ENCODE results near the gene LDLRAD4.

The LDLRAD4 gene

GRCh38 chr18:13265911-13266217, 47.3 kb downstream of the LDLRAD4 start:
- DNase-seq (ENCODE audit: low read depth): no peak

DNA sequence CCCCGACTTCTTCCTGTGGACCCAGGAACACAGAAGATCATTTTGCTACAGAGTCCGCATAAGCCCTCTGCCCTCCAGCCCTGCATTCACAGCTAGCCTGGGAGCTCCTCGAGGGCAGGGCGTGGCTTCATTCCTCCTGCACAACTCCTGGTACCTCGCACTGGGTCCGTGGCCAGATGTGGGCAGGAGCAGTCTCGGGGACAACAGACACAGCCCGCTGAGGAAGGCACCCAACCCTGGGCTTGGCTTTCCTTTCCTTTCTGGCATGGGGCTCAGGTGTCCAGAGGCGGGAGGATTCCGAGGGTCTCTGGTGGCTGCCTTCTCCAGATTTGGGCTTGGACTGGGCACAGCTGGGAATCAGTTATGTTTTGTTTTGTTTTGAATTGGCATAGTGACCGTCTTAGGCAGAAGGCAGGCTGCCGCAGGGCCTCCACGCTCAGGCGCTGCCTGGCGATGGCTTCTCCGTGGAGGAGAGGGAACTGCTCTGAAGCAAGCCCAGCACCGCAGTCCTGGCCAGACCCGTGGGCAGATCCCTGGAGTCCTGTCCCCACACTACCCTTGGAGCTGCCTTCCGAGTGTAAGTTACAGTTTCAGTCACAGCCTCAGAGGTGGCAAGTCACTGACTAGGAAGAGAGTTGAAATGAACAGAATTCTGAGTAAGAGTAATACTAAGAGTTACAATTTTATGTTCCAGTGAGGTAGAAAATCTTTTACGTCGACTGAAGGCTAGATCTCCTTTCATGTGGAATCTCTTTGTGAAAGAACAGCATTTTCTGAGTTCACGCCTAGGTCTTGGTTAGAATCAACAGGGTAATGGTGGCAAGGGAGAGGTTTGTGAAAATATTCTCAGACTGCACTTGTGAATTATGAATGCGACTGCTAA, 47.9 kb downstream of the LDLRAD4 start:
- no peak for DNase-seq (ENCODE audit: low read depth)

DNA sequence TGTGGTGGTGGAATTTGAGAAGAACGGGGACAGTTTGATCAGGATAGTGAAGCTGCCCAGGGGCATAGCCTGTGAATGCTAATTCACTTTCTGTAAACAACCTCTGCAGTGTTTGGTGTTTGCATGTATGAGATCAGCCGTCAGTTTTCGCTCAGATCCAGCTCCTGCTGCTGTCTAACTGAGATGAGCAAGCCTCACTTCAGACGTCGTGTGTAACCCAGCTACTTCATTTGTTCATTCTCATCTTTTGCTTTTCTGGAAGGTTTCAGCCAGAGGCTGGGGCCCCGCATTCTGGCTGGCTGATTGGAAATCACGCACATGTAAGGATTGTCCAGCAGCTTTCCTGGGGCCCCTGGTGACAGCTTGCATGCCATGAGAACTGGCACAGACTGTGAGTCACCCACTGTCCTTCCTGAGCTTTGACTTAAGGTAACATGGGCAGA, 48.9 kb downstream of the LDLRAD4 start:
- no peak for DNase-seq (ENCODE audit: low read depth)

DNA sequence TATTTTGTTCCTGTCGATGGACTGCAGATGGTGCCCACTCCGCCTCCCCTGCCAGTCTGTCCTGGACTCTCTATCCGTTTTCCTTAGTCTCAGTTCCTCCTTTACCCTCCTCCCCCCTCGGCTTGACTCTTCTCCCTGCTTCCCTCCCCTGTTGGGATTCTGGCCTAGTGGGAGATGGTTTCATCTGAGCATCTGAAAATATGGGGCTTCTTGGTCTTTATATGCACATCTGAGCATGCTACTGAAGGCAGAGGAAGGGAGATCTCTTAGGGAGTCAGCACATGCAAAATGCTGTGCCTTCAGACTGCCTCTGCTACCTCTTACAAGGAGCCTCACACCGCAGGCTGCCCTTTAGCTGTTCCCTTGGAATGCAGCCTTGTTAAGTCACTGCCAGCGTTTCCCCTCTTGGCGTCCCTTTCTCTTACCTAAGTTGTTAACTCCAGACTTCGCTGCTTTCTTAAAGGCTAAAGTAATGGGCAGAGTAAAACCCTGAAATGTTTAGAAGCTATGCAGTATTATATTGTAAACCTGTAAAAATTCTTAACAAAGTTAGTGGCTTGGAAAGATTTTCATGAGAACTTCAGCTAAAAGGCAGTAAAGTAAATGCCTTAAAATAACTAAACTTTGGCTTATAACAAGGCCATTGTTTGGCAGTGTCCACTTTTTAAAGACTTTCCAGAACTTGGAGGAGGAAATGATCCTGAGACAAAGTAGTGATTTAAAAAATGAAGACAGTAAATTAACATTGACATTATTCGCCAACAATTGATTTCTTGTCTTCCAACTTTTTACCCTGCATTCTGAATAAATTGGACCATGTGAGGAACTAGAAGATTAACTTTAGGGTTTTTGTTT, 49.8 kb downstream of the LDLRAD4 start:
- DNase-seq (ENCODE audit: low read depth): no peak

DNA sequence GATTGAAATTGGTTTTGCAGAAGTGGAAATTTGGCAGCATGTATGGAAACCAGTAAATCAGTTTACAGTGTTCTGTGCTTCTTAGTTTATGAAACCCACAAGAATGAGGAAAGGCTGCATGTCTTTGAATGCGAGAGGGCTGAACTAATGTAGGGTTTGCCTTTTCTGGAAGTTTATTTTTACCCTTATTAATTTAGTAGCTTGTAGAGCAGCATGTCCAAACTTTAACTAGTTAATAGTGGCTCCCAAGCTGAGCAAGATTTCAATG, 50.4 kb downstream of the LDLRAD4 start:
- DNase-seq (ENCODE audit: low read depth): no peak

DNA sequence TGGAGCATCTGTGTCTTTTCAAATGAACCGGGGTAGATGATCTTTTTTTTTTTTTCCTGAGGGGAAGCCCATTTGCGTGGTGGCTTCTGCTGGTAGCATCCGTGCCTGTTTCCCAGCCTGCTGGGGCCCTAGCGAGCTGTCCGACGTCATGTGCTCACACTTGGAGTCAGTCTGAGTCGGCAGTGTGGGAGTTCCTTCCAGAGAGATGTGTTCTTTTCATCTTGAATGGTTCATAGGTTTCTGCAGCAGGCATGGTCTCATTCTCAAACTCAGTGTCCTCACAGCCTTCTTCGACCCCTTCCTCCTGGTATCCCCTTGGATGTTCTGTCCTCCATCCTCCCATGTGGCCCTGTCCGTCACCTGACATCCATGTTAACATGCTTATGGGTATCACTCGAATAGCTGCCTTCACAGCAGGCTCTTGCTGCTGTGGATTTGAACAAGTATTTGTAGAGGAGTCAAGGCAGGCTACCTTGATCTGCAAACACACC, 51.0 kb downstream of the LDLRAD4 start:
- DNase-seq (ENCODE audit: low read depth): no peak

DNA sequence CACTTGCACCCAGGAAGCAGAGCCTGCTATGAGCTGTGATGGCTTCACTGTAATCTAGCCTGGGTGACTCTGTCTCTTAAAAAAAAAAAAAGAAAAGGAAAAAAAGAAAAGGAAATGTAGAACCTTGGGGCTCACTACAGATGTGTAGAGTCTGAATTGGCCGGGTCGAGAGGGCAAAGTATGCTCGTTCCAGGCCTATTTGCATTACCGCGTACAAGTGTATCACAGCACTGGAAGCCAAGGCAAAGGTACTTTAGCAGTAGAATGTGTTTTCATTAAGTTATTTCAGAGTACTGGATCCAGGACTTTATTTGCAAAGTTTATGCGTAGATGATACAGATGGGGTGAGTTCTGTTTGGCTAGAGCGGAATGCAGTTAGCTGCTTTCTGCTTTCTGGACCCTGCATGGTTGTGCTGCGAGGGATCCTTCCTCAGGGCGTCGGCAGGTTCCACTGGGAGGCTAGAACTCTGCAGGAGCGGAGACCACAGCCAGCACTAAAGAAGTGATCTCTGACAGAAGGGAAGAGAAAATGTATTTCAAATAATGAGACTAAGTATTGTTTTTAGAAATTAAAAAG, 51.8 kb downstream of the LDLRAD4 start:
- DNase-seq (ENCODE audit: low read depth): no peak

GRCh38 chr18:13271302-13271911, 52.8 kb downstream of the LDLRAD4 start:
- DNase-seq (ENCODE audit: low read depth): no peak

DNA sequence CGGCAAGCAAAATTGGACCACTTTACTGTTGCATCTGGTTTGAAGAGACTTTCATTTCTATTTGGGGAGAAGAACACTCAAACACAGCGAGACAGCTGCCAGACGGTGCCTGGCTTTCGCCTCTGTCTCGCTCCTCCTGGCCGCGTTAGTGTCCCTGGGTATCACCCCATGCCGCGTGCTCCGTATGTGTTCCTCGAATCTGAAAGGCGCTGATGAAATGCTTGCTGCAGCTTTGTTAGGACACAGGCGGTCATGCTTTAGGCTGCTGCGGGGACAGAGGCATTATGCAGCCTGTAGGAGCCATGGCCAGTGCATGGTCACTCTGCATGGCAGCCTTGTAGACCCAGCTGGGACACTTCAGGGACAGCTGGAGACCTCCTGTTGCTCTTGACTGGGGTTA, 53.9 kb downstream of the LDLRAD4 start:
- DNase-seq (ENCODE audit: low read depth): no peak

DNA sequence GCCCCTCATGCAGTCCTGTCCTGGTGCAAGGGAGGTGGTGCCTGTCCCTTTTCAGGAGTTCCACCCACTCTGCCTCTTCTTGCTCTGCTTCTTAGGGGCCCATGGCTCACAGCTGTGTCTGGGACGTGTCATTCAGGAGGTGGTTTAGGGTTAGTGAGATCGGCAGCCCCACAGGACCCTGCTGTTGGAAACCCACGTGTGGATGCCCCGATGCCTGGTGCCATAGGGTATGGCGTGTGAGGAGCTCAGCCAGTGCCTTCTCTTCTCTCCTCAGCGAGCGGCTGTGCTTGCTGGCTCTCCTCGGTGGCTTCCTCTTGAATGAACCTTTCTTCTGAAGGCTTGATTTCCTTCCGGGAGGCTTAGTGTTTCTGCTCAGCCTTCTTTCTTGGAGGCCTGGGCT, 55.2 kb downstream of the LDLRAD4 start:
- DNase-seq (ENCODE audit: low read depth): no peak

DNA sequence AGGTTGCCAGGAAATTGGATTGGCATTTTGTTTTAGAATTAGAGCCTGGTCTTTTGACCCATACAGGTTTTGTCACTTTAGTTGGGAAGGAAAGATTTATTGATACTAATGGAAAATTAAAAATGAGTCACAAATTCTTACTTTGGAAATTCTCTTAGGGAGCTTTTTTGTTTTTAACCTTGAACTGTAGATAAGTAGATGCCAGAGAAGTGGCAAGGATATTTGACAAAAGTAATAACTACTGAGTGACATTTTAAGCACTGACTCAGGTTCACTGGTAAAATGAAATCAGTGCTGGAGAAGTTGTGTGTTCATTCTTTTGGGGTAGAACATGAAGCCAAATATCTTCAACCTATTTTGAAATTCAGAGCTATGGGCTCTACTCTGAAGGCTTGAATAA, 56.5 kb downstream of the LDLRAD4 start:
- no peak for DNase-seq (ENCODE audit: low read depth)

DNA sequence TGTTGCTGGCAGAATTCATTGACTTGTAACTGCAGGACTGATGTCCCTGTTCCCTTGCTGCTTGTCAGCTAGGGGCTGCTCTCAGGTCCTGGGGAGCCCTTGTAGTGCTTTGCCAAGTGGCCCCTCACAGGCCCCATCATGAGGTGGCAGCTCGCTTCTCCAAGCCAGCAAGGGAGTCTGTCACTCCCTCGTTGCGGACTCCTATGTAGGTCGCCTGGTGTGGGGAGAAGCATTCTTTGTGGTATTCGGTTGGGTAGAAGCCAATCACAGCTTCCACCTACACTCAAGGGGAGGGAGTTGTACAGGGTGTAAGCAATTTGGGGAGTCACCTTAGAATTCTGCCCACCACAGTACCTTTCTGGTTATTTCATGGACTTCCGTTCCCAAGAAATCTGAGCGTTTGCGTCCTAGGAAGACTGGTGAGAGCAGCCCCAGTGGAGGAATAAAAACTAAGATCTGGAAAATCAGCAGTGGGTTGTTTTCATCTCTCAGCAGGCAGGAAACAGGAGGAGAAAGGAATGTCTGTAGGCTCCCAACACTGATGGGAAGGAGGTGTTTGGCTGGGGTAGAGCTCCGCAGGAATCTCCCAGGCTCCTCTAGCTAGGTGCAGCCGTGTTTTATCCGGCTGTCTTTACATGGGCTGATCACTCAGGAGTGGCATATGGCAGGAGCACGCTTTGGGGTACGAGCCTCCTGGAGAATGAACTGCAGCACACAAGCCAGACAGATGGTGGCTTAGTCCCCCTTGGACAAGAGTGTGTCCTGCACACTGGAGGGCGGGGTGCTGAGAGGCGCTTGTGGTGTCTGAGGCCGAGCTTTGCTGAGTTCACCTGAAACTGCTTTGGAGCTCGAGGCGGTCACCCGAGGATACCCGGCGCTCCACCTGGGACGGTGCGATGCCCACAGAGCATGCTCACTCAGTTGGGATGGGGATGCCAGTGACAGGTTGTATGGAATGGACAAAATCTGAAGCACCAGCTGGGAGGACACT, 58.3 kb downstream of the LDLRAD4 start:
- DNase-seq (ENCODE audit: low read depth): no peak

GRCh38 chr18:13278062-13278630, 59.6 kb downstream of the LDLRAD4 start:
- DNase-seq (ENCODE audit: low read depth): no peak

DNA sequence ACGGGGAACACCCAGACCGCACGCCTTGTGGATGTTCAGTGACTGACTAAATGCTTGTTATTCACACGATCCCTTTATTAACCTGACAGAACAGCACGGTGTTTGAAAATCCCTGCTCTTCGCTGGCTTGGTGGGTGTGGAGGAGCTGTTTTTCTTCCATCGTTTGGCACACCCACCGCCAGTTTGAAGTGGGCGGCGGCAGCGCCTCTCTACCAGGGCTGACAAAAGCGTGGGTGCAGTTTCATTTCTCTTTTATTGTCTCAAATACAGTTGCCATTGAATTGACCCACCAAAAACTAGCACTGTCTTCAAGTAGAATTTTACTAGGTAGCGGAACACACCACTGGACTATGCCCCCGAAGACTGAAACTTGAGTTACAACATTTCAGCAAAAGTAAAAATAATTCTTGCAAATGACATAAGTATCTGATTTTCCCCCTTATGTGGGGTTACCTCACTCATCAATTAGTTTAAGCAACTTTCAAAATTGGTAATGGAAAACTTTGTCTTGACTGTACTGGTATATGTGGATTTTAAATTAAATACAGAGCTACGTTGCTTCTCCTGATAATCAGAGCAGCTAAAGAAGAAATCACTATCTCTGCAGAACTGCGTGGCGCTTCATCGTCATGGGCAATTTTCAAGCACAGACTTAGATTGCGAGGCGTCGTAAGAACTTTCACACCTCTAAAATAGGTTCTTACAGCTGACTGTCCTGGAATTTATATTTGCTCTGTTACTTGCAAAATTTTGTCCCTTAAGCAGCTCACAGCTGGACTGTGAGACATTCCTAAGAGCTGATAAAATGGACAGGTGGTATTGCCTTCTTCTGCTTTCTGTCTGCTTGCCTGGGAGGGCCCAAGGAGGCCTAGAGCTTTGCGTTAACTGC, 60.9 kb downstream of the LDLRAD4 start:
- DNase-seq (ENCODE audit: low read depth): no peak

DNA sequence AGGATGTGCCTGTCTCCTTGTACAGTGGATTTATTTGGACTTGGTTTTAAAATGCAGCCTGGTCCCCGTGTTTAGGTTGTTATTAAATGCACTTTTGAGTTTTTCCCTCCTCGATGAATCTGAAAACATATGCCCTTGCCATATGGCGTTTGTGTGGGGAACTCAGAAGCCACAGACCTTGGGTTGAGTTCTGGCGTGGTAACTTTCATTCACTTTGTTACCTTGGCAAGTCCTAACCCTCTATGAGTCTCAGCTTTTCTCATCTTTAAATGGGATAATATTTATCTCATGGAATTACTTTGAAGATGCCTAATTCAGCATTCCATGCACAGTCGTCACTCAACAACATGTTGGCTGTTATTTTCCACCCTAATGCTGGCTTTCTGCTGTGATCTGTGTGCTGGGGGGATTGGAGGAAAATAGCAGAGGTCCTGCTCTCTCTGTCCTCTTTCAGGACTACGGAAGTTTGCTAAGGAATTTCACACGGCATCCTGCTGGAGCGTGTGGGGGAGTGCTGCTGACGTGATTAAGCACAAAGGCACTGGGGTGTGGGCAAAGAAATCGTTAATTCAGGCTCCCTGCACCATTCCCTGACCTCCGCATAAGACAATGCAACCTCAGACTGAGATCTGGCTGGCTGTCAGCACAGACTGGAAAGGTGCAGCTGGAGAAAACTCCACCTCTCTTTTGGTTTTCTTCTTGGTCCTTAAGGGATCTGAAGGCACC, 61.7 kb downstream of the LDLRAD4 start:
- DNase-seq (ENCODE audit: low read depth): no peak

- no peak for DNase-seq (ENCODE audit: low read depth)
Observed at GRCh38 chr18:13281406-13281805, 62.8 kb downstream of the LDLRAD4 start.

DNA sequence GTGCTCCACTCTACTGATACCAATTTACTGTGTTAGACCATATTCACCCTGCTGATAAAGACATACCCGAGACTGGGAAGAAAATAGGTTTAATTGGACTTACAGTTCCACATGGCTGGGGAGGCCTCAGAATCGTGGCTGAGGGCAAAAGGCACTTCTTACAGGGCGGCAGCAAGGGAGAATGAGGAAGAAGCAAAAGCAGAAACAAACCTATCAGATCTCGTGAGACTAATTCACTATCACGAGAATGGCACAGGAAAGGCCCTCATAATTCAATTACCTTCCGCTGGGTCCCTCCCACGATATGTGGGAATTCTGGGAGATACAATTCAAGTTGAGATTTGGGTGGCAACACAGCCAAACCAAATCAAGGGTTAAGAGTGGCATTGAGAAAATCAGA, 65.2 kb downstream of the LDLRAD4 start:
- DNase-seq (ENCODE audit: low read depth): no peak

DNA sequence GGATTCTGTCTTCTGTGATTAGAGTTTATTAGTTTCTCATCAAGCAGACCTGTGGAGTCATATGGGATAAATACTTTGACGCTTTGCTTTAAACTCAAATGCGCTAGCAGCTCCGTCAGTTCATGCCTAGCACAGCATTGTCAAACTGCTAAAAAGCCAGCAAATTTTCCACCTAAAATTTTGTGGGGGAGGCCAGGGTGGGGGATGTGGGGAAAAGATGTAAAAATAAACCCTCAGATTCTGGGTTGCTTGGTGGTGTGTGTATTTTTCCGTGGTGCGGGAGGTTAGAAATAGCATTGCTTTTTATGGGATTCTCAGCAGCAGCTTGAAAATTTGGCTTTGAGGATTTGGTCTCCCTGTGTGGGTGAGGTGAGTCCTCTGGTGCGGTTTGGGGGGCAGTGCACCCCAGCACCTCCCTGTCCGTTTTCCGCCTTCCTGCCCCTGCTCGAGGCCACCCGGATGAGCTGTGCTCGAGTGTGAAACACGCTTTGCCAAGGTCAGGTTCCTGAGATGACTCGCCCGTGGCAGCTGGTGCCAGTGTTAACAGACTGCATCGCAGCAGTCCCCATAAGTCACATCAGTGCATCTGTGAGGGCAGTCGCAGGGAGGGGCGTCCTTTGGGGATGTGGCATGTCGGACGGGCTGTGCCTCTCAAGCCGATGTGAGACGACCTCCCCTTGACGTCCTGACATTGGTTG, 65.9 kb downstream of the LDLRAD4 start:
- DNase-seq (ENCODE audit: low read depth): no peak

GRCh38 chr18:13285874-13286273, 67.3 kb downstream of the LDLRAD4 start:
- DNase-seq (ENCODE audit: low read depth): no peak
